Ovary (tissue), 9 donors: ENCODE data around the gene ASCL2. TPM values are rescaled to one million over a fixed set of nuclear protein-coding genes. Genes with fewer than 3 reads are reported as not detected.
"Not testable (repeated sequence)": the region's sequence is repeated elsewhere in the genome, so short reads cannot be mapped to it uniquely, and the experiment has no call there.

Experiments used
- DNase-seq, 5 donors: peaks; one replicate each; pipeline ENCODE4 v3.0.0-alpha.2; 2019 to 2020
- H3K27ac ChIP-seq, 2 donors: fragments of 200-600 bp; one replicate each; pipeline versions ENCODE4 v1.5.1 to v1.8.0; 2019 to 2022
- H3K27me3 ChIP-seq: fragments of 200-600 bp; one replicate; pipeline ENCODE4 v1.8.0; 2022
- H3K36me3 ChIP-seq: fragments of 200-600 bp; sonication (generic); one replicate; pipeline ENCODE4 v1.5.1; 2019
- H3K4me1 ChIP-seq: one replicate; pipeline ENCODE4 v1.8.1; 2013; ENCODE audit warnings: mild to moderate bottlenecking, moderate library complexity; ENCODE audit not compliant: insufficient read depth
- H3K4me3 ChIP-seq: fragments of 200-600 bp; sonication (generic); one replicate; pipeline ENCODE4 v1.5.1; 2017
- H3K9me3 ChIP-seq, 2 donors: fragments of 200-600 bp in 1 of 2; sonication (generic) in 1 of 2; one replicate each; pipeline versions ENCODE4 v1.5.1 to v1.8.1; 2013 to 2019; ENCODE audit warnings: mild to moderate bottlenecking in 1 of 2, moderate library complexity in 1 of 2
- CTCF ChIP-seq, 3 donors: fragments of 450-650 bp in 2 of 3; fragments of 200-600 bp in 1 of 3; IDR thresholded peaks; one replicate each; pipeline versions ENCODE4 v1.5.1 to v1.8.0; 2016 to 2022; ENCODE audit warnings: antibody characterized with exemption in 3 of 3, mild to moderate bottlenecking in 1 of 3
- EP300 ChIP-seq: sonication (generic); formaldehyde crosslinking; IDR thresholded peaks from one replicate; pipeline ENCODE4 v1.6.1; 2017; ENCODE audit warnings: antibody characterized with exemption
- POLR2A ChIP-seq: fragments of 450-650 bp; IDR thresholded peaks from one replicate; pipeline ENCODE4 v1.6.1; 2017; ENCODE audit warnings: antibody characterized with exemption, mild to moderate bottlenecking, moderate library complexity
- WGBS, 3 donors: extraction: QIAGEN DNeasy Blood & Tissue Kit in 1 of 3; methylation state at CpG; one replicate each; pipeline versions ENCODE4 v1.1.5 to v1.1.7; 2013 to 2017; 5-methylcytosine and 5-hydroxymethylcytosine counted together
- intact Hi-C, 4 donors: fragments of 100-400 bp; cut with DNase I; formaldehyde crosslinking; loops; one replicate each; pipeline versions ENCODE4 v1.11.0 to v1.15.1; 2022 to 2023
- polyA plus RNA-seq, 2 donors: library from polyadenylated mRNA; stranded (reverse); fragments of 200-250 nt in 1 of 2; fragments of 350-450 nt in 1 of 2; fragmentation: Illumina TruSeq in 1 of 2; extraction: RNeasy Lipid Tissue Mini Kit (QIAGEN cat#74804) in 1 of 2; gene quantifications; one replicate each; pipeline ENCODE4 v1.2.3, GENCODE V29; 2013 to 2014
- total RNA-seq, 7 donors: library from RNA; depleted of rRNA in 2 of 7; stranded (reverse); fragments of >200 nt in 2 of 7; fragmentation: NEBNext Ultra II Directional in 3 of 7; extraction: Animal tissue kit (Norgen Biotek cat#: 25700) in 3 of 7; gene quantifications; one replicate each; pipeline versions ENCODE4 v1.1.0 to v1.2.4, GENCODE V29; 2016 to 2023
- donor health status: DM: no; HTN: no; CAD: no; lungs with moderate emphysema.
- donor health status: DM: no; HTN: no; CAD: no.
- donor health status: Bipolar disorder and iron deficiency.
- donor health status: DM: yes; HTN: yes; CAD: no.
- donor health status: DM: no; HTN: no; CAD: no.
- donor health status: DM: yes; HTN: yes; CAD: no.

The ASCL2 gene
- total and polyA plus RNA-seq, 9 donors: 0.10 to 1.3 (median 0.24) TPM

GRCh38 chr11:2289350-2289749, 19.0 kb upstream of the ASCL2 start:
- Histone ChIP-seq H3K27me3 (no peaks in the 10 kb centered on the region), H3K27ac (no peak overlapping the region), H3K4me1 (no peaks in the 10 kb centered on the region), H3K9me3 (no peaks in the 10 kb centered on the region), H3K36me3 (no peaks in the 10 kb centered on the region), H3K4me3 (no peak overlapping the region)
- no peak for DNase-seq
- TF ChIP-seq CTCF (IDR thresholded peaks at IDR 0.05) (no peak), POLR2A (no peak), EP300 (no peak)
- intact Hi-C loops: no loop called here
- WGBS, 3 donors: 55 to 63% (median 62%) methylated on average over 6 of the region's 6 CpGs

- Histone ChIP-seq H3K27ac (no peak overlapping the region), H3K4me1 (no peaks in the 10 kb centered on the region), H3K9me3 (peaks cover 0 to 3% of the 10 kb centered on the region in 2 donors), H3K4me3 (no peak overlapping the region), H3K36me3 (no peaks in the 10 kb centered on the region), H3K27me3 (no peaks in the 10 kb centered on the region)
- intact Hi-C loops: no loop called here
- TF ChIP-seq EP300 (no peak), CTCF (IDR thresholded peaks at IDR 0.05) (no peak), POLR2A (no peak)
- WGBS, 3 donors: 5 to 7% (median 7%) methylated on average over 16 of the region's 16 CpGs
- DNase-seq: peak in 3 of 5 donors; percentile 10 to 25 (median 14)
Observed at GRCh38 chr11:2287091-2287490, 16.7 kb upstream of the ASCL2 start.

- H3K4me1 ChIP-seq, H3K36me3 ChIP-seq, H3K27me3 ChIP-seq, H3K4me3 ChIP-seq, intact Hi-C loops, H3K27ac ChIP-seq, H3K9me3 ChIP-seq: not testable (repeated sequence)
- WGBS, 3 donors: 91 to 94% (median 93%) methylated on average over 13 of the region's 13 CpGs
- peak in 2 of 5 donors; percentile 2 to 8 for DNase-seq
Observed at GRCh38 chr11:2286350-2286749, 16.0 kb upstream of the ASCL2 start.

- no peaks in the 10 kb centered on the region for H3K27me3 ChIP-seq
- TF ChIP-seq POLR2A: no peak
- TF ChIP-seq CTCF (IDR thresholded peaks at IDR 0.05): no peak
- TF ChIP-seq EP300: no peak
Observed at GRCh38 chr11:2280208-2280607, 9.8 kb upstream of the ASCL2 start.

GRCh38 chr11:2277933-2278523, 7.6 kb upstream of the ASCL2 start:
- Histone ChIP-seq H3K9me3 (peaks cover 0 to 1% of the 10 kb centered on the region in 2 donors), H3K36me3 (no peaks in the 10 kb centered on the region), H3K27me3 (no peaks in the 10 kb centered on the region), H3K4me1 (peaks cover 5% of the 10 kb centered on the region), H3K27ac (no peak overlapping the region), H3K4me3 (no peak overlapping the region)
- WGBS, 3 donors: 73 to 79% (median 76%) methylated on average over 6 of the region's 6 CpGs
- intact Hi-C loops: no loop called here
- TF ChIP-seq POLR2A (no peak), CTCF (IDR thresholded peaks at IDR 0.05) (no peak)
- DNase-seq: peak in 2 of 5 donors; percentile 4 to 7

More at GRCh38 chr11:2280208-2280607, 9.8 kb upstream of the ASCL2 start:
- intact Hi-C loops: no loop called here
- Histone ChIP-seq H3K36me3 (no peaks in the 10 kb centered on the region), H3K9me3 (peaks cover 0 to 3% of the 10 kb centered on the region in 2 donors), H3K4me1 (peaks cover 5% of the 10 kb centered on the region), H3K27ac (no peak overlapping the region), H3K4me3 (no peak overlapping the region)
- DNase-seq: no peak
- 75 to 81% (median 77%) methylated on average over 2 of the region's 2 CpGs for WGBS, 3 donors
